Measurements from ENCODE around the gene TMEM120A.

The TMEM120A gene

GRCh38 chr7:75980430-75981202 is 13.8 kb downstream of the TMEM120A start:
- DNase-seq (ENCODE audit: low spot score), result no peak

GRCh38 chr7:75979759-75980429 is 14.5 kb downstream of the TMEM120A start:
- DNase-seq (ENCODE audit: low spot score), result no peak

GRCh38 chr7:75977743-75978142 is 16.7 kb downstream of the TMEM120A start:
- DNase-seq (ENCODE audit: low spot score), result no peak

- no peak for DNase-seq (ENCODE audit: low spot score)
These were observed 22.2 kb downstream of the TMEM120A start for GRCh38 chr7:75971961-75972763.

GRCh38 chr7:75971309-75971960 is 23.0 kb downstream of the TMEM120A start:
- DNase-seq (ENCODE audit: low spot score), result no peak

GRCh38 chr7:75969704-75970498 is 24.5 kb downstream of the TMEM120A start:
- DNase-seq (ENCODE audit: low spot score), result no peak

GRCh38 chr7:75969182-75969581 is 25.2 kb downstream of the TMEM120A start:
- peak; percentile 45 for DNase-seq (ENCODE audit: low spot score)

GRCh38 chr7:75968561-75969001 is 25.8 kb downstream of the TMEM120A start:
- no peak for DNase-seq (ENCODE audit: low spot score)

GRCh38 chr7:75968012-75968411 is 26.4 kb downstream of the TMEM120A start:
- no peak for DNase-seq (ENCODE audit: low spot score)

- no peak for DNase-seq (ENCODE audit: low spot score)
These were observed 26.9 kb downstream of the TMEM120A start for GRCh38 chr7:75967487-75967997.

- DNase-seq (ENCODE audit: low spot score), result no peak
These were observed 27.3 kb downstream of the TMEM120A start for GRCh38 chr7:75967055-75967454.

- no peak for DNase-seq (ENCODE audit: low spot score)
These were observed 28.0 kb downstream of the TMEM120A start for GRCh38 chr7:75966190-75966961.

- DNase-seq (ENCODE audit: low spot score), result no peak
These were observed 28.8 kb downstream of the TMEM120A start for GRCh38 chr7:75965617-75966016.

GRCh38 chr7:75963381-75963995 is 30.9 kb downstream of the TMEM120A start:
- no peak for DNase-seq (ENCODE audit: low spot score)

GRCh38 chr7:75962607-75963380 is 31.6 kb downstream of the TMEM120A start:
- no peak for DNase-seq (ENCODE audit: low spot score)

- DNase-seq (ENCODE audit: low spot score), result no peak
These were observed 33.2 kb downstream of the TMEM120A start for GRCh38 chr7:75961218-75961617.

GRCh38 chr7:75960372-75960771 is 34.0 kb downstream of the TMEM120A start:
- no peak for DNase-seq (ENCODE audit: low spot score)

- DNase-seq (ENCODE audit: low spot score), result no peak
These were observed 35.4 kb downstream of the TMEM120A start for GRCh38 chr7:75958802-75959543.
